OCI-LY3 (cell line): Measurements from ENCODE around the gene BLM.

ENCODE experiments used
- CTCF ChIP-seq: fragments of 200-600, 300-600 bp; sonication (generic); IDR thresholded peaks from 2 replicates; pipeline ENCODE4 v1.5.1; 2014; ENCODE audit warnings: antibody characterized with exemption, low read length, low read depth
- EZH2phosphoT487 ChIP-seq: fragments of 200-600 bp; shearing (Covaris generic); IDR thresholded peaks from 2 replicates; pipeline ENCODE4 v1.6.1; 2018; ENCODE audit warnings: antibody characterized with exemption, mixed run types, low read depth

GRCh38 chr15:90681480-90681879 lies 35.7 kb upstream of the BLM start:
- TF ChIP-seq CTCF (no peak), EZH2phosphoT487 (no peak)
